Activated T-cell treated with anti-CD3 and anti-CD28 coated beads for 4 hours (primary cell): ENCODE data around the gene KLK10.

ENCODE experiments used
- DNase-seq: peaks from one replicate; pipeline ENCODE4 v3.0.0-alpha.2; 2020

KLK10 gene

DNA sequence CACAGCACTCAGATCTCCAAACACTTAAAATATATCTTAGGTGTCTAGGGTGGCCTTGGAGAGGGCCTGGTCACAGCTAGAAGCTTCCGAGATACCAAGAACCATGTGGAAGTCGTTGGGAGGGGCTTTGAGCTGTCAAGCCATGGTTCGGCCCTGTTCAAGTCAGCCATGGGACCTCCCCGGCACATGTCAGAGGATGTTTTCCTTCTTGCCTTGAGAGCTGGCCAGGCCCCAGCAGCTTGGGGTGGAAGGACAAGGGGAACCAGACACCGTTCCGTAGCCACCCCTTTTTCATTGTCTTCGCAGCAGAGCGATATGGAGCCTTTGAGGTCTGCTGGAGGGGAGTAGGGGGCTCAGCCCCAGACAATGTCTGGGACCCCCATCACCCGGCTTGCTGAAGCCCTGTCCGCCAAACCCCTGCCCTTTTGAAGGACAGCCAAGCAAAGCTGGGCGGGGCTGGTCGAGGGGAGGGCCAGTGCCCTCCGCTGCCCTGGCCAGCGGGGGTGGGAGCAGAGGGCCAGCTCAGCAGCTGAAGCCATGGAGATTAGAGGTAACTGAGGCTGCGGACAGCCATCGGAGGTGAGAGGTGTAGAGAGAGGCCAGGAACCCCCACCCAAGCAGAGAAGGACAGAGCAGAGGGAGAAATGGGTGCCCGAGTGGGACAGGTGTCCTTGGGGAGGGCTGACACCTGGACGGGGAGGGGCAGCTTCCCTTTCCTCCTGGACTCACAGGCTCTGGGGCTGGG, 6.5 kb upstream of the KLK10 start:
- no peak for DNase-seq

DNA sequence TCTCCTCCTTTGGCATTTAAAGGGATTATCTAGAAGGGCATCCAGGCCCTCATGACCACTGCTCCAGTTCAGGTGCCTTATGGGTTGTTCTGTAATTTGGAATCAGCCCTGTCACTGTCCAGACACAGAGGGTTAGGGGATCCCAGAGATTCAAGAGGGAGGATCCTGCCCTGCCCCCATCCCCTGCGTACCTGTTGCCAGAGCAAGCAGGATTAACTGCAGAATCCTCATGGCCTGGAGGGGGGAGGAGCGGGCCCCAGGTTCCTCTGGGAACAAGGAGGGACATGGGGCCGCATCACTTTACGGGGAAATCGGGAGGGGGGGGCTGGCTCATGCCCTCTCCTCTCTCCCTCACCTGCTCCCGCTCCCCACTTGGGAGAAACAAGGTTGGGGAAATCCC, 5.9 kb upstream of the KLK10 start:
- no peak for DNase-seq

DNA sequence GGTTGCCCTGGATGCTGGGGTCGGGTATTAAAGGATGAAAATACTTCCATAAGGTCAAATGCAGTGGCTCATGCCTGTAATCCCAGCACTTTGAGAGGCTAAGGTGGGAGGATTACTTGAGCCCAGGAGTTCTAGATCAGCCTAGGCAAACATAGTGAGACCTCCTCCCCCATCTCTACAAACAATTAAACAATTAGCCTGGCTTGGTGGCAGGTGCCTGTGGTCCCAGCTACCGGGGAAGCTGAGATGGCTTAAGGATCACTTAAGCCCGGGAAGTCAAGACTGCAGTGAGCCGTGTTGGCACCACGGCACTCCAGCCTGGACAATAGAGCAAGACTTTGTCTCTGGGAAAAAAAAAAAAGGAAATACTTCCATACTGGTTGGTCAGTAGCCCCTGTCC, 5.4 kb upstream of the KLK10 start:
- no peak for DNase-seq

DNA sequence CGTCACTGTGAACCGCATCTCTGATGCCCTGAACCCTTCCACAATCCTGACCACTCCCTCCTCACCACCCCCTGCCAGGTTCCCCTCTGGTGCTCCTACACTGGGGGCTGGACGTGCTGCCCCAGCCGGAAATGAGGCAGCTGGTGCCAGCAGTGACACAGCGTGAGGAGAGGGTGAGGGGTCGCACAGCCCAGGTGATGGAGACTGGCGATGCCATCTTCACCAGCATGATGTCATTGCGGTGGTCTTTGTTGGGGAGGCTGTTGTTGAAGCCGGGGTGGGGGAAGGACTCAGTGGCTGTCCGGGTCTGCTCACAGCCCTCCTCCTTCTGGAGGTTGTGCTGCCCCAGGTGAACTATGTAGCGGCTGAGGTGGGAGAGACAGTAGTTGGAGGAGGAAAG, 4.4 kb upstream of the KLK10 start:
- DNase-seq = no peak

DNA sequence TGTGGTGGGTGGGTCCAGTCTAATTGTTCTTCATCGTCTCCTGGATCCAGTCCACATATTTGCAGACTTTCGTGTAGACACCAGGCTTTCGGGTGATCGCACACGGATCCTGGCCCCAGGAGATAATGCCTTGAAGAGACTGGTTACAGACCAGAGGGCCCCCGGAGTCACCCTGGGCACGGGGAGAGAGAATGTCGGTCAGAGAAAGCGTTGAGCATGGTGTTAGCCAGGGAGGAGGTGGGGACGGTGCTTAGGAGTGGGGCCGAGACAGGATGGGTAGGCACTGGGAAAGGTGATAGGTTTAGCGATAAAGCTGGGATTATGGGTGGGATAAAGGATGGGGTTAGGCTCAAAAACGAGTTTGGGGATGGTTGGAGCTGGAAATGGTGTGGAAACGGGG, 3.0 kb upstream of the KLK10 start:
- DNase-seq = no peak

DNA sequence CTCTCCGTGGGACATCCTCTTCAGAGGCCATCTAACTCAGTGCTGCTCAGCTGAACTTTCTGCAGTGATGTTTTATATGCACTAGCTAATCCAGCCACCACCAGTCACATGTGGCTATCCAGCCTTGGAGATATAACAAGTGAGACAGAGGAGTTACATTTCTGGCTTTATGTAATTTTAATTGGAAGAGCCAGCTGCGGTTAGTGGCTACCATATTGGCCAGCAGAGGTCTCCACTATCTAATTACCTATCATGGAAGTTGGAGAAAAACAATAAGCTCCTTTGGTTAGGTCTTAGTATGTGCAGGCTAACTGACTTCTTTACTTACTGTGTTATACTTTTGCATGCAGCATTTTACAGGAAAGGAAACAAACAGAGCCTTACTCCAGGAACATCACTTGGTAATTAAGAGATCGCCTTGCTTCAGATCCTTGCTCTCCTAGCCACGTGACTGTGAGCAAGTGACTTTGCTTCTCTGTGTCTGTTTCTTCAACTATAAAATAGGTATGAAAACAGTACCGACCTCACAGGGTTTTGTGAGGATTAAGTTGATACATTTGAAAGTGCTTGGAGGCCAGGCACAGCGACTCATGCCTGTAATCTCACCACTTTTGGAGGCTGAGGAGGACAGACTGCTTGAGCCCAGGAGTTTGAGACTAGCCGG, 1.6 kb upstream of the KLK10 start:
- no peak for DNase-seq

DNA sequence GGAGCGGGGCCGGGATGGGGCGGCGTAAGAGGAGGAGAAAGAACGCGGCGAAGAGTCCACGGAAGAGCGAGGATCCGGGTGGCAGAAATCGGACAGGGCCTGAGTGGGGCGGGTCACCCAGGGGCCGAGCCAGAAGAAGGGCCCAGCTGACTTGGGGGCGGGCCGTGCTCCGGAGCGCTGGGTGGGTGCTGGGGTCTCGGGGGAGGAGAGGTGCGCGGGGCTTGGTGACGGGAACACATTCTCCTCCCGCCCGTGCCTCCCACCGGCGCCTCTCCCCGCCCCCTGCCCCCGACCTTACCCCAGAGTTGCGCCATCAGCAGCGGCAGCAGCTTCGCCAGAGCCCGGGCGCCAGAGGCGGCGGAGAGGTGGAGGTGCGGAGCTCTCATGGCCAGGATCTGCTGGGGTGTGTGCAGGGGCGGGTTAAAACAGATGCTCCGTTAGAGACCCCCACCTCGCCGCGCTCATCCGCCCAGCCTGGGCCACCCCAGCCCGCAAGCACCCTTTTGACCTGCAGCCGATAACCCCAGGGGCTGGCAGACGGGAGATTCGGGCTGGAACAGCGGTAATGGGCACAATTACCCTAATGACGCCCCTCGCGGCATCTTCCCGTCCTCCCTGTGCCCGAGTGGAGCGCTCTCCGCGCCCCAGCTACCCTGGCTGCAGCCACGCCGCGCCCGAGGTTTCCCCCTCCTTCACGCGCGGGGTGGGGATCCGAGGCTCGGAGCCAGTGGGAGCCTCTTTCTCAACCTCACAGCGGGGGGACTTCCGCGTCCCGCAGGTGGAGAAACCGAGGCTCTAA, 565 bp downstream of the KLK10 start:
- no peak for DNase-seq

DNA sequence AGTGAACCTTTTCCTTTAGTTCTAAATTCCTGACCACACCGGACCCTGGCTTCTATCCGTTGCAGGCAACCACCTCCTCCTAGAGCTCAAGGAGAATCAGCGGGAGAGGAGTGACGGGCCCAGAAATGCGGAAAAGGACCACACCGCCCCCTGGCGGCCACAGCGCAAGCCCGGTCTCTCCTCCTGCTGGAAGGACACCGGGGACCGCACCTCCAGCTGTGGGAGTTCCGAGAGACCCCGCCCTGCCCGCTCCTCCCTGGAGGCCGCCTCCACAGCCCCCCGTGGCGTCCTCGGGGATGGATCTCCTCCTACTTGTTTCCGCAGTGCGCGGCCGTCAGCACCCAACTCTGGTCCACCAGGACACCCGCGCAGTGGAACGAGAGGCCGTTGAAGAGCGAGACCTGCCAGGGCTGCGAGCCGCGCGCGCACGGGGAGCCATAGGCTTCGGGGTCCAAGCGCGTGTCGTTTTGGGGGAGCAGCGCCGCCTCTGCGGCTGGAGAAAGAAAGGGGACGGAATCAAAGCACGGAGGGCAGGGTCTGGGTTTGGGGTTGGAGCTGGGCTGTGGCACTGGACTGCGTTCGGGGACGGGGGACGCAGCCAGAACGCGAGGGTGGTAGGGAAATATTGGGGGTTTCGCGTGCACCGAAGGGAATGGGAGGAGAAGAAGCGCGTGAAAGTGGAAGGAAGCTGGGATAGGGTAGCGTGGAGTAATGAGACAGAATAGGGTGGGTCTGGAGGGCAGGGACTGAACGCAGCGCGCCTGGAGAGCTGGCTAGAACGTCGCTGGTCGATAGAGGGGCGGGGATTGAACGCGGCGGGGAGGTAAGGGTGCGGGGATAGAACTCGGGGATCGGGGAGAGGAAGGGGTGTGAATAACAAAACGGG, 2.5 kb downstream of the KLK10 start:
- peak; percentile 49 for DNase-seq

DNA sequence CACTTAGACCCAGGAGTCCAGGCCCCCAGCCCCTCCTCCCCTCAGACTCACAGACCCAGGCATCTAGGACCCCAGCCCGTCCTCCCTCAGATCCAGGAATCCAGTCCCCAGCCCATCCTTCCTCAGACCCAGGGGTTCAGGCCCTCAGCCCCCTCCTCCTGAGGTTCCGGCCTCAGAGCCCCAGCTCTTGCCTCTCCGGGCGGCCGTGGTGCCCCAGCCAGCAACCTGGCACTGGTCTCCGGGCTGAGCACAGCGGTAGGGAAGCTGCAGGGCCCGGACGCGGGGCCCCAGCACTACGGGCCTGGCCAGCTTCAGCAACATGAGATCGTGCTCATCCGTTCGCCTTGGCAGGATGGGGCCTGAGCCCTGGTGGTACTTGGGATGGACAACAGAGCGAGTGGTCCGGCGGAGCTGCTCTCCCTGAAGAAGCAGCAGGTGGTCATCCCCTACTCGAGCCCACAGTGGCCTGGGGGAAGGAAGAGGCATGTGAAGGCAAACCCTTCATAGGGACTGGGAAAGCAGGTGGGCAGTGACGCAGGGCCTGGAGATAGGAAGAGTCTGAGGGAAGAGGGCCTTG, 3.7 kb downstream of the KLK10 start:
- DNase-seq = no peak

DNA sequence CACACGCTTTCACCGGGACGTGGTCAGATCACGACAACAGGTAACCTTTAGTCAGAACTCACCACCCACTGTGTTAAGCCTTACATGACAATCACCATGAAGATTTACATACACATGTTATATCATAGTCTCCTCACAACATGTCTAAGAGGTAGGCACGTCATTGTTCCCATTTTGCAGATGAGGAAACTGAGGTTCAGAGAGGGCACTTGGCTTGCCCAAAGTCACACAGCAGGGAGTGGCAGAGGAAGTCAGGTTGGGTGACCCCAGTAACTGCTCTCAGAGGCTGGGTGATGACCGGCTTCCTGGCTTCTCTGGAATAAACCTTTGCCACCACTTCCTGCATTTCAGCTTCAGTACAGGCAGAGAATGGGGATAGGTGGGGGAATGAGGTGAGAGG, 5.3 kb downstream of the KLK10 start:
- DNase-seq = no peak

DNA sequence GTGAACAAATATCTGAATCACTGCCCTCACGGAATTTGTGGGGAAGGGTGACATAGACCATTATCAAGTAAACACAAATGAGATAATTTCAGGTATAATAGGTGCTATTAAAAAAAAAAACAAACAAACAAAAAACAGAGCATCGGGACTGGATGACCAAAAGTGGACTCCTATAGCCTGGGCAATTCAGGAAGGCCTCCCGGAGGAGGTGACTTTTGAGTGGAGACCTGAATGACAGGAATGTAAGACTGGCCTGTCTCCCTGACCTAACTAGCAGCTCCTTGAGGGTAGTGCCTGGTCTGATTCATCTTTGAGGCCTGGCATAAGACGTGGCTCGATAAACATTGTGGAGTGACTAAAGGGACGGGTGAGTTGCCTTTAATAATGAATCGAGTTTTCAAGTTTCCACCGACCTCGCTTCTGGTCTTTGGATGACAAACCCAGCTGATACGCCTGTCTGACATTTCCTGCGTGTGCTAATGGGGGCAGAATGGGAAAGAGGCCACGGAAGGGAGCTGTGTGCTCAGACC, 6.8 kb downstream of the KLK10 start:
- no peak for DNase-seq

DNA sequence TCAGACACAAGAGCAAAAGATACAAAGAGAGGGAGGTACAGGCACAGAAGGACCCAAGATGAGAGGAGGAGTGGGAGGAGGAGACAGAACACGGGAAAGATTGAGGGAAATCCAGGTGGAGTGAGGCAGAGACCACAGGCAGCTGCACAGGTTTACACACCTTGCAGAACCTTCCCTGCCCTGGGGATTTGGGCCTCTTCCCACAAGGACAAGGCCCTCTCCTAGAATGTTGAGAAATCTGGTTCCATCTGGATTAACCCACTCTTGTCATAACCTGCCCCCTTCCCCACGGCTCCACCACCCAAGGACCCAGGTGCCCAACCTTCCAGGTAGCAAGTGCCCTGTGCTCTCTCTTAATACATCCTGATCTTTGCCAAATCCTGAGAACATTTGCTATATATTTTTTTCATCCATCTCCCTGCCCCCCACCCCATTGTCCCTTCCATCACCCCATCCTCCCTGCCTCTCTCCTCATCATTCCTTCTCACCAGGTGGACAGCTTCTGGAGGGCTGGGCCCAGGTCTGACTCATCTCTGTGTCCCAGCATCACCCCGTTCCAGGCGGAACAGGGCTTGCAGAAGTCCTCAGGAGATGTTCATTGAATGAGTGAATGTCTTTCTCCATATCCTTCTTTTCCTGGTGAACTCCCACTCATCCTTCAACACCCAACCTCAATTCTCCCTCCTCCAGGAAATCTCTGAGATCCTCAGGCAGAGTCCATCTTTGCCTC, 9.3 kb downstream of the KLK10 start:
- DNase-seq = no peak

DNA sequence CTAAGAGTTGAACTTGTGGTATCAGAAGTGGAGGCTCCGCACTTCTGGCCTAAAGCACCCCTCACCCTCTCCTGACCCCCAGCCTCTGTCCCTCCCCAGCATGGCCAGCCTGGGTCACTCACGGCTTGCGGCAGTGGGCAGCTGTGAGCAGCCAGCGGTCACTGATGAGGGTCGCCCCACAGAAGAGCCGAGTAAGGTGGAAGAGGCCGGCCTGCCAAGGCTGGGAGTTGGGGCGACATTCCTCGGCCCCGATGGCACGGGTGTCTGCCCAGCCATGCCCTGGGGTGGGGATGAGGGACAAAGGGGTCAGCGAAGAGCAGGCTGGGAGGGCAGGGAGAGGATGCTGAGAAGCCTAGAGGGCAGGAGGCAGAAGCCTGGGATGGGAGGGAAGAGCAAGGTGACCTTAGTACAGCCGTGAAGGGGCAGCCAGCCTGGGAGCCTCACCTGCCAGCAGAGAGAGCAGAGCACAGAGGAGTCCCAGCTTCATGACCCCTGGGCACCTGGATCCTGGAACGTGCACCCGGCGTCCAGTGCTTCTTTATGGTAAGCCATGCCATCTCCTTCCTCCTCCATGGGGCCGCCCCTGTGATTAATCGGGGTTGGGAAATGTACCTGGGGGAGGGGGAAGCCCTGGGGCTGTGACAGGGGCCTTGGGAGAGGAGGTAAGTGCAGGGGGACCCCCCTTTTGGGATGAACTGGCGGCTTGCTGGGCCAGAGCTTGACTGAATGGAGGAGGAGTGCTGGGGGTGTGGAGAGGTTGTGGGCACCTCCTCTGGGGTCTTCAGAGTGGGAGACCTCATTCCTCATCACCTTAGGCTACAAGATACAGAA, 10.2 kb downstream of the KLK10 start:
- no peak for DNase-seq

DNA sequence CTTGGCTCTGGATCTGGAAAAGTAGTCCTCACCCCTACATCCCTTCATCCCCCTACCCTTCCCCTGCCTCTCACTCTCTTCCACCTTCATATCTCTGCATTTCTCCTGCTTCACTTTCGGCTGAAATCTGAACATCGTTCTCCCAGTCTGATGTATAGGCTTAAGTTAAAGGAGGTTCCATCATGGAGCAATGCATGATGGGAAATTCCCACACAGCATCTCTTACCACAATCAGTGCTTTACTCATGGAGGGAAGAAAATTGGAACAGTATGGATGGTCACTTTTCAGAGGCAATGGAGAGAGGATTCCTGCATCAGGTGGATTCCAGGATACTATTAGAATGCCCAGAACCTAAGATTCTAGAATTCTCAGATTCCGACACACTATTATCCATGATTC, 12.0 kb downstream of the KLK10 start:
- DNase-seq = no peak

DNA sequence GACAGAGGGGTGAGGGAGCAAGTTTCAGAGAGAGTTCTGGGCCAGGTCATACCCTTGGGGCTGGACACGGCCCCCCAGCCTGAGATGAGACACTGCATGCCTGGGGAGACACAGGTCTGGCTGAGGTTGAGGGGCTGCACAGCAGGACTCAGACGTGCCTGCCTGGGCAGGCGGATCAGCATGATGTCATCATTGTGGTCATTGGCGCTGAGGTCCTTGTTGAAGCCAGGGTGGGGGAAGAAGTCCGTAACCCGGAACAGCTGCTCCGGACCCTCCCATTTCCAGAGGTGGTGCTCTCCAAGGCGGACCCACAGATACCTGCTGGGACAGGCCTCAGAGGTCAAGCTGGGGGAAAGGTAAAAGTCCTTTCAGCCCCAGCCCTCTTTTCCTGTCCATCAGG, 13.1 kb downstream of the KLK10 start:
- no peak for DNase-seq

DNA sequence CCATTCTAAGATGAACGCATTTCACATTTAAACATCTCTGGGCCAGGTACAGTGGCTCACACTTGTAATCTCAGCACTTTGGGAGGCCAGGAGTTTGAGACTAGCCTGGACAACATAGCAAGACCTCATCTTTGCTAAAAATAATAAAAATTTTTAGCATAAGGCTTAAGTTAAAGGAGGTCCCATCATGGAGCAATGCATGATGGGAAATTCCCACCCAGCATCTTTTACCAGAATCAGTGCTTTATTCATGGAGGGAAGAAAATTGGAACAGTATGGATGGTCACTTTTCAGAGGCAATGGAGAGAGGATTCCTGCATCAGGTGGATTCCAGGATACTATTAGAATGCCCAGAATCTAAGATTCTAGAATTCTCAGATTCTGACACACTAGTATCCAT, 14.3 kb downstream of the KLK10 start:
- DNase-seq = no peak

DNA sequence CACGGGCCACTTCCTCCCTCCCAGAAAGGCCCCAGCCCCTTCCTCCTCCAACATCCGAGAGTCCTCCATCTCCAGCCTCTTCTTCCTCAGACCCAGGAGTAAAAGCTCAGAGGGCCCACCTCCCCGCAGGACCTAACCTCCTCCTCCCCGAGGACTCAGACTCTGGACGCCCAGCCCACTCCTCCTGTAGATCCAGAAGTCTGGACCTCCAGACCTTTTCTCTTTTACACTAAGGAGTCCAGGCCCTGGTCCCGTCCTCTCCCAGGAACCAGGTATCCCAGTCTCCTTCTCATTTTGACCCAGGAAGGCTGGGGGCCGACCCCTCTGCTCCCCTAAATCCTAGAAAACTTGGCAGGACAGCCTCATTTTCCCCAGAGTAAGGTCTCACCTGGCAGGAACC, 16.2 kb downstream of the KLK10 start:
- no peak for DNase-seq

DNA sequence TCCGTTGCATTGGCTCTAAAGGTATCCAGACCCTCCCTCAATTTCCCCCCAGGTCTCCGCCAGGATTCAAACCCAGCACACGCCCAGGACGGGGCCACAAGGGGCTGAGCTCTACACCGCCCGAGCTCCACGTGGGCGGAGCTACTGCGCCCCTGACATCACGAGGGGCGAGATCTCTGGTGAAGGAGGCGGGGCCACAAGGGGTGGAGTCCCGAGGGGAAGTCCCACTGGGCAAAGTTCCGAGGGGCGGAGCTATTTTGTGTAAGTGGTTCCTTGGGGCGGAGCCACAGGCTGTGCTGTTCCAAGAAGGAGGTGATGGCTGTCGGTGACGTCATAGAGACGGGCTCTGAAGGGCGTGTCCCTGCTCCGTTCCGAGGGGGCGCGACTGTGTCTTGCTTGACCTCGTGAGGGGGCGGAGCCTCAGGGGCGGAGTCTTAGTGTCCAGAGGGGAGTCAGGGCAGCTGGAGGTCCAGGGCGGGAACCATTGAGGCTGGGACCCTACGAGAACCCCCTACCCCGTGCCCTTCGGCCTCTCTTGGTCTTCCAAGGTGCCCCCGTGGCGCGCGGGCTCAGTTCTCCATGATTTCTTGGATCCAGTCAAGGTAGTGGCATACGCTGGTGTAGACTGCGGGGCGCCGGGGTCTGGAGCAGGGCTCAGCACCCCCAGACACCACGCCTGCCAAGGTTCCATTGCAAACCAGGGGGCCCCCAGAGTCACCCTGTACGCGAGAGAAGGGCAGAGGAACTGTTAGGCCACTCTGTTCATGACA, 16.8 kb downstream of the KLK10 start:
- no peak for DNase-seq

DNA sequence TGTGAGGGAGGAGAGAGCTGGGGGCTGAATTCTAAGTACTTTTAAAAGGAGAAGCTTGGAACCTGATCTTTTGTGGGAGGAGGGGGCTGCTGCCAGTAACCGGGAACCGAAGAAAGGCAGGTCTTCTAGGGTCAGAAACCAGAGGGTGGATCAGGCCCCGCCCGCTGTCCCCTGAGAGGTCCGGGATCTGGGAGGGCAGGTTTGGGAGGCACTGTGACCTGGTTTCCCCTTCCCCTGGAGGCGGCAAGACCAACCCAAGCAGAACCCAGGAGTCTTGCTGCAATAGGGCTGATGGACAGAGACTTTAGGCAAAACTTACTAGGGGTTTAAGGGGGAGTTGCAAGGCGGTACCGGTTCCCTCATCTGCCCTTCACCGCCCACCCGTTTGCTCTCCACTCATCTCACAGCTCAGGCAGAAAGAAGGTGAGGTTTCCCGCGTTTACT, 17.4 kb downstream of the KLK10 start:
- no peak for DNase-seq

DNA sequence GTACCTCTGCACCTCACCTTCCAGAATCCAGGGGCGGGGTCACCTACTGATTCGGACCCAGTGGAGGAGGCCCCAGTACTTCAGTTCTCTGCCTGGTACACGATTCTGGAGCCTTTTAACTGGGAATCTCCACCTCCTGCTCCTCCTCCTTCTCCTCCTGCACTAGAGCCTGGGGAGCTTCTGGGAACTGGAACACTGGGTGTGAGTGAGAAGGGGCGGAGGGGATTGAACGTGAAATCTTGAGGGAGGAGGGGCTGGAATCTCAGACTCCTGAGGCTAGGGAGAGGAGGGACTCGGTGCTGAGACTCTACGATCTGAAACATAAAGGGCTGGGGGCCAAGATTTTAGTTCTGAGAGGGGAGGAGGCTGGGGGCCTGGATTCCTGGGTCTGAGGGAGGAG, 18.0 kb downstream of the KLK10 start, which contains the start of gene KLK8:
TSS of gene KLK8 (minus strand) at position 90 of the 400 bp plus-strand sequence. CDS start 437 bp downstream, outside the sequence.
- no peak for DNase-seq
